A673 (cell line): ENCODE results near the gene SATB2.

Experiments used
- EZH2 ChIP-seq: fragments of 200-600 bp; sonication (generic); IDR thresholded peaks from 2 replicates; pipeline ENCODE4 v1.6.1; 2017; ENCODE audit warnings: borderline replicate concordance, low read depth, mild to moderate bottlenecking, mixed read lengths, antibody characterized with exemption, low read length; ENCODE audit not compliant: poor library complexity, severe bottlenecking
- TF ChIP-seq, protein P1 (sequence below): fragments of 300-800, 200-600 bp; sonication (generic); conservative IDR thresholded peaks from 2 replicates; pipeline ENCODE4 v1.5.1; 2017; ENCODE audit warnings: low read depth, mild to moderate bottlenecking, antibody characterized with exemption, low read length, moderate library complexity, mixed read lengths

DNA sequence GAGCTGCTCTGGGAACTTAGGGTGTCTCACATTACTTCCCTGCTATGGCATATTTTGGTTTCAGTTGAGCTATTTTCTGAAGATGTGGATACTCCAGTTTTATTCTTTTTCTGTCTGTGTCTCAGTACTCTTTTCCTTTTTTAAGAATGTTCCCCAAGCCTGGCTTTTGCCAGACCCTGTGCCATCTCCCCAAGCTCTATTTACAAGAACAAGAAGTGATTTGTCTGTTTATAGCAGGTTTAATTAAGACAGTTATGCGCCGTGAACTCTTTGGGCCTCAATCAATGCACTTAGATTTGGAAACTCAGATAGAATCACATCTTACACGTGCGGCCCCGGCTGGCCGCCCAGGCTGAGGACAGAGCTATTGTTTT lies 8.9 kb upstream of the SATB2 start:
- TF ChIP-seq, protein P1, sequence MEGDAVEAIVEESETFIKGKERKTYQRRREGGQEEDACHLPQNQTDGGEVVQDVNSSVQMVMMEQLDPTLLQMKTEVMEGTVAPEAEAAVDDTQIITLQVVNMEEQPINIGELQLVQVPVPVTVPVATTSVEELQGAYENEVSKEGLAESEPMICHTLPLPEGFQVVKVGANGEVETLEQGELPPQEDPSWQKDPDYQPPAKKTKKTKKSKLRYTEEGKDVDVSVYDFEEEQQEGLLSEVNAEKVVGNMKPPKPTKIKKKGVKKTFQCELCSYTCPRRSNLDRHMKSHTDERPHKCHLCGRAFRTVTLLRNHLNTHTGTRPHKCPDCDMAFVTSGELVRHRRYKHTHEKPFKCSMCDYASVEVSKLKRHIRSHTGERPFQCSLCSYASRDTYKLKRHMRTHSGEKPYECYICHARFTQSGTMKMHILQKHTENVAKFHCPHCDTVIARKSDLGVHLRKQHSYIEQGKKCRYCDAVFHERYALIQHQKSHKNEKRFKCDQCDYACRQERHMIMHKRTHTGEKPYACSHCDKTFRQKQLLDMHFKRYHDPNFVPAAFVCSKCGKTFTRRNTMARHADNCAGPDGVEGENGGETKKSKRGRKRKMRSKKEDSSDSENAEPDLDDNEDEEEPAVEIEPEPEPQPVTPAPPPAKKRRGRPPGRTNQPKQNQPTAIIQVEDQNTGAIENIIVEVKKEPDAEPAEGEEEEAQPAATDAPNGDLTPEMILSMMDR = no peak
- TF ChIP-seq EZH2 = no peak
